ENCODE results near the gene MESD.

The MESD gene

GRCh38 chr15:80992441-80992840 is 2.8 kb upstream of the MESD start:
- peak overlapping the region; percentile 76 for H3K27ac ChIP-seq
- no peak for DNase-seq (ENCODE audit: low read depth, low spot score)

GRCh38 chr15:80992006-80992405 is 2.4 kb upstream of the MESD start:
- H3K27ac ChIP-seq, result peak overlapping the region; percentile 76
- DNase-seq (ENCODE audit: low read depth, low spot score), result no peak

GRCh38 chr15:80991421-80991820 is 1.8 kb upstream of the MESD start:
- DNase-seq (ENCODE audit: low read depth, low spot score), result no peak
- peak overlapping the region; percentile 76 for H3K27ac ChIP-seq

DNA sequence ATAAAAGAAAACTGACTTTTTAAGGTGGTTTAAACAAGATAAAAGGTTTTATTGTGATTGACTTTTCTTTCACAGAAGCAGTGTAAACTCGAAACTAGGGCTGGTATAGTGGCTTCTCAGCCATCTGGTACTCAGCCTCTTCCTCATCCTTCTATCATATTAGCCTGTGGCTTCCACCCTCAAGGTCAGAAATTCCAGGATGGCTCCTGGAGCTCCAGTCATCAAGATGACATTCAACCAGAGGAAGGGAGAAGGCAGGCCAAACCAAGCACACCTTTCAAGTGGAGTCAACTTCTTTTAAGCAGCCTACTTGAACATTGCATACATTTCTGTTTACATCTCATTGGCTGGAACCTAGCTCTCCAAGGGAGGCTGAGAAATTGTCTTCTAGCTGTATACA is 1.3 kb upstream of the MESD start:
- H3K27ac ChIP-seq, result peak overlapping the region; percentile 76

DNA sequence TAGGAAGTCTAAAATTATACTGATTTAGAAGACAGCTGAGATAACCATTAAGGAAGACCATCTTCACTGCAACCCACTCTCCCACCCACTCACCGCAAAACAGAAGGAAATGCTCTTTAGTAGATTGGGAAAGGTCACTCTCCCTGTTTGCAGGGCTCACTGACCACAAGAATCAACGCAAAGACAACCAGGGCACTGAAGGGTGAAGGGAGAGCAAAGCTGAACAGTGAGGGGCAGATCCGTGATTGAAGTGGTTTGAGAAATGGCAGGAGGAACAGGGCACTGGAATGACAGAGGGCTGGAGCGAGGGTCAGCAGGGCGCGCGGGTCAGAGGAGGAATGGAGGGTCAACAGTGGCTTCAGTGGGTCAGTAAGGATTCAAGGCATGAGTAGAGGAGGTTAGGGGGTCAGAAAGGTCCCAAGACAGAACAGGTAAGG is 520 bp downstream of the MESD start:
- peak overlapping the region; percentile 76 for H3K27ac ChIP-seq
- no peak for DNase-seq (ENCODE audit: low read depth, low spot score)

More for the DNA sequence above, 1.3 kb upstream of the MESD start:
- no peak for DNase-seq (ENCODE audit: low read depth, low spot score)

- peak overlapping the region; percentile 76 for H3K27ac ChIP-seq
- DNase-seq (ENCODE audit: low read depth, low spot score), result no peak
Measured at GRCh38 chr15:80988148-80988796, 1.3 kb downstream of the MESD start.

GRCh38 chr15:80986487-80986886 is 3.1 kb downstream of the MESD start:
- no peak for DNase-seq (ENCODE audit: low read depth, low spot score)
- H3K27ac ChIP-seq, result no peak overlapping the region

- H3K27ac ChIP-seq, result no peak overlapping the region
- DNase-seq (ENCODE audit: low read depth, low spot score), result no peak
Measured at GRCh38 chr15:80985981-80986380, 3.6 kb downstream of the MESD start.

DNA sequence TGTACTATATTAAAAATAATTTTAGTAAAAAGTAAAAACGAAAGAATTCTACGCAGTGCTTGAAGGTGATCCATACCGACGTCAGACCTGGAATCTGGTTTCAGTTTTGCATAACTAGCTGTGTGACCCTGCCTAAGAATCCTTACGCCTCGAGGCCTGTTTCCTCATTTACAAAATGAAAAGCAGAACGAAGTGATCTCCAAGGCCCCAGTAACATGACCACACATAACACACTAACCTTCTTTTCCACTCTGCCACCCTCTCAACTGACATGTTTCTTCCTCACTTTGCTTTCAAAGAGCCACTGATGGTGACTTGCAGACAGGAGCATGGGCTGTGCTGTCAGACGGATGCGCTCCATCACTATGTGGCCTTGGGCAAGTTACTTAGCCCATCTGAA is 4.8 kb downstream of the MESD start:
- DNase-seq (ENCODE audit: low read depth, low spot score), result no peak
- H3K27ac ChIP-seq, result no peak overlapping the region

DNA sequence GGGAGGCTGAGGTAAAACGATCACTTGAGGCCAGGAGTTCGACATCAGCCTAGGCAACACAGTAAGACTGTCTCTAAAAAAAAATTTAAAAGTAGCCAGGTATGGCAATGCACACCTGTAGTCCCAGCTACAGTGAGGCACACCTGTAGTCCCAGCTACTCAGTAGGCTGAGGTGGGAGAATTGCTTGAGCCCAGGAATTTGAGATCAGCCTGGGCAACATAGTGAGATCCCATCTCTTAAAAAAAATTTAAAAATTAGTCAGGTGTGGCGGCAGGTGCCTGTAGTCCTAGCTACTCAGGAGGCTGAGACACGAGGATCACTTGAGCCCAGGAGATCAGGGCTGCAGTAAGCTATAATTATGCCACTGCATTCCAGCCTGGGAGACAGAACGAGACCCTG is 6.8 kb downstream of the MESD start:
- no peak overlapping the region for H3K27ac ChIP-seq
- no peak for DNase-seq (ENCODE audit: low read depth, low spot score)

DNA sequence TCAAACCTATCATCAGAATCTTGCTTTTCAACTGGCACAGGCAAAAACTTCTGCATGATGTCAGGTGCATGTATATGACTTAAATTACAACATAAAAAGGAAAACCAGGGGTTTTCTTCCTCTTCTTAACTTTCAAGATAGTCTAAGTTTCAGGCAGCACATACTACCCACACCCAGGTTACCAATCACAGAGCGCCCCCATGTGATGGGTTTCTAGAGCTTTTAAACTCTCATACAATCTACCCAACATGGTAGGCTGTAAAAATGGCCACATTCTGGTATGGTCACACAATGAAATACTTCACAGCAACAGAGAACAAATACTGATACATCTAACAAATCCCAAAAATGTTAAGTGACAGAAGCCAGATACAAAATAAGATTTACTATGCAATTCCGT is 7.4 kb downstream of the MESD start:
- H3K27ac ChIP-seq, result no peak overlapping the region
- DNase-seq (ENCODE audit: low read depth, low spot score), result no peak

- no peak for DNase-seq (ENCODE audit: low read depth, low spot score)
- H3K27ac ChIP-seq, result no peak overlapping the region
Measured at GRCh38 chr15:80979538-80980200, 9.9 kb downstream of the MESD start.

GRCh38 chr15:80978685-80979329 is 10.8 kb downstream of the MESD start:
- no peak overlapping the region for H3K27ac ChIP-seq
- DNase-seq (ENCODE audit: low read depth, low spot score), result no peak

- no peak overlapping the region for H3K27ac ChIP-seq
- no peak for DNase-seq (ENCODE audit: low read depth, low spot score)
Measured at GRCh38 chr15:80977627-80978036, 12.0 kb downstream of the MESD start.

- DNase-seq (ENCODE audit: low read depth, low spot score), result no peak
- H3K27ac ChIP-seq, result no peak overlapping the region
Measured at GRCh38 chr15:80976851-80977250, 12.8 kb downstream of the MESD start.

DNA sequence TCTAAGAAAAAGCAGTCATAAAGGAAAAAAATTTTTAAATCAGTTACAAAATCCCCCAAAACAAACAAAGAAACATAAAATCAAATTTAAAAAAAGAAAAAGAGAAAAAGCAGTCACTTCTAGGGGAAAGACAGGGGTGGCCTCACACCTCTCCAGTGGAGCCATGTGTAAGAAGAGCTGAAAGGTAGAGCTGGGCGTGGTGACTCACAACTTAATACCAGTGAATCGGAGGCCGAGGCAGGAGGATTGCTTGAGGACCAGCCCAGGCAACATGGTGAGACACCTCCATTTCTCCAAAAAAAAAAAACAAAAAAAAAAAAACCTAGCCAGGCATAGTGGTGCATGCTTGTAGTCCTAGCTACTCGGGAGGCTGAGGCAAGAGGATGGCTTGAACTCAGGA is 14.7 kb downstream of the MESD start:
- no peak for DNase-seq (ENCODE audit: low read depth, low spot score)
- H3K27ac ChIP-seq, result no peak overlapping the region

DNA sequence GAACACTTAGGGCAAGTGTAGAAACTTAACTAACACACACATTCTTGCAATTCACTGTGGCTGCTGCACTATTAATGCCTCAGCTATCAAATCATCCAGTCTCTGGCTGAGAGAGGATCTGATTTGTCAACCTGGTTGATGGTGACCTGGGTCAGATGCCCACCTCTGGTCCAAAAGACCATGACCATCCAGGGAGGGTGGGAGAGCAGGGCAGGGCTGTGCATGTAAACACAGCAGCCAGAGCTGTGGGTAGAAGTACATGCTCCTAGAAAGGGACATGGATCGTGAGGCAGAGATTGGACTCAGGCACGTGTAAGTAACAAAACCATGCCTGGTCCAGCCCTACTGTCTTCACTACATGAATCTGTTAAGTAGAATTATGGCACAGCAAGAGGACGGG is 17.3 kb downstream of the MESD start:
- DNase-seq (ENCODE audit: low read depth, low spot score), result no peak
- no peak overlapping the region for H3K27ac ChIP-seq

DNA sequence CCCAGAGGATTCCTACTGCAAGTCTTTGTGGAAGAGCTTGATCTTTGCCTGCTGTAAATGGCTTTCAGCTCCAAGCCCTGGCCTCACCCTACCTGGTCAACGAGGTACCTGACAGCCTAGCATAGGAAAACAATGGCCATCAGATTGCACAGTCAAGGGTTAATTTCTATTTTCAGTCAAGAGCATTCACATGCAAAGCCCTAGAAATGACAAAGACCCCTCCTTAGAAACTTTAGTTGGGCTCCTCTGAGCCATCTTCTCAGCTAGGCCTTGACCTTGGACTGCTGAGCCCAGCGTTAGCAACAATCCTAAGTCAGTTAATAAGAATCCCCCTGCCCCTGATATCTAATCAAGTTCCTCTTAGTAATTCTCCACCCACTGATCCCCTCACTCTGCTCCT is 18.5 kb downstream of the MESD start:
- H3K27ac ChIP-seq, result no peak overlapping the region
- DNase-seq (ENCODE audit: low read depth, low spot score), result no peak

GRCh38 chr15:80970658-80971057 is 19.0 kb downstream of the MESD start:
- no peak for DNase-seq (ENCODE audit: low read depth, low spot score)
- no peak overlapping the region for H3K27ac ChIP-seq

DNA sequence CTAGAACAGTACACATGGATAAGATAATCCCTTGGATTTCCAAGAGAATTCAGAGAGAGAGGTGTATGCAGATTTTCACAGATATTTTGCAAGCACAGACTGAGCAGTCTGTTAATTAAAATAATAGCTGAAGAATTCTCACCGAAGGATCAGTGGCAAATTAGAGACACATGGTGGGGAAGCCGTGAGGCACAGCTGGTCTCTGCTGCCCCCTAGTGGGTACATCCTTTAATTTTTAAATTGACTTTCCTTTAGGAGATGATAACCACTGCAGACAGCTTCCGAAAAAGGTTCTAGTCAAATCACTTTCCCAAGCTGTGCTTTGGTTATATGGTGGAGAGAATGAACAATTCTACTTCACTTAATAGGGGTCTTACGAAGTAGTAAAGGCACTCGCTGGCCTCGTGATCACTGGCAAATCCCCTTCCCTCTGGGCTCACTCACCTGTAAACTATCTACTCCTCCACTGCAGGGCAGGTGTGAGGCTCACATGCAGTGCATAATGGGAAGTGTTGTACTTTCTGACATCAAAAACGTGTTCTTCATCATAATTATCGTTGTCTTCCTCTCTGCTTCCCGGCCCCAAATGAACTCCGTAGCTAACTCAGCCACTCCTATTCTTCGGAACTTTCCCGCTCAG is 19.5 kb downstream of the MESD start:
- H3K27ac ChIP-seq, result no peak overlapping the region
- DNase-seq (ENCODE audit: low read depth, low spot score), result no peak

GRCh38 chr15:80969316-80969715 is 20.3 kb downstream of the MESD start:
- H3K27ac ChIP-seq, result no peak overlapping the region
- no peak for DNase-seq (ENCODE audit: low read depth, low spot score)

All from epithelial cell of prostate (primary cell).